Upper lobe of right lung (tissue), 1 donor: ENCODE data around the gene STYK1. TPM values are rescaled to one million over a fixed set of nuclear protein-coding genes. Genes with fewer than 3 reads are reported as not detected.

Source experiments
- ATAC-seq: fragments of 200-7000 bp; cut with Tn5 transposase; one replicate; pipeline ENCODE4 v1.9.1; 2020; ENCODE audit warnings: mild to moderate bottlenecking, moderate library complexity
- DNase-seq: peaks from one replicate; pipeline ENCODE4 v3.0.0-alpha.2; 2020
- H3K27ac ChIP-seq: fragments of 200-600 bp; one replicate; pipeline ENCODE4 v1.8.0; 2022
- H3K27me3 ChIP-seq: fragments of 200-600 bp; one replicate; pipeline ENCODE4 v1.8.0; 2022; ENCODE audit warnings: mild to moderate bottlenecking
- H3K36me3 ChIP-seq: fragments of 200-600 bp; one replicate; pipeline ENCODE4 v1.8.0; 2022
- H3K4me1 ChIP-seq: fragments of 200-600 bp; one replicate; pipeline ENCODE4 v1.8.0; 2022
- H3K4me3 ChIP-seq: fragments of 200-600 bp; one replicate; pipeline ENCODE4 v1.8.0; 2022; ENCODE audit warnings: mild to moderate bottlenecking
- H3K9me3 ChIP-seq: fragments of 200-600 bp; one replicate; pipeline ENCODE4 v1.8.0; 2022
- intact Hi-C: fragments of 100-400 bp; cut with DNase I; formaldehyde crosslinking; loops from one replicate; pipeline ENCODE4 v1.11.0; 2022
- total RNA-seq: library from RNA; stranded (reverse); fragmentation: NEBNext Ultra II Directional; extraction: Animal tissue kit (Norgen Biotek cat#: 25700); gene quantifications from one replicate; pipeline ENCODE4 v1.2.1, GENCODE V29; 2021
- TF ChIP-seq, protein P1 (sequence below): fragments of 200-600 bp; IDR thresholded peaks from one replicate; pipeline ENCODE4 v1.8.0; 2022; ENCODE audit warnings: antibody characterized with exemption
- donor health status: DM: no; HTN: yes; CAD: no; lungs with severe emphysema.

STYK1 gene
- total RNA-seq, 1 donor from 2014 or later, result 0.93 TPM

DNA sequence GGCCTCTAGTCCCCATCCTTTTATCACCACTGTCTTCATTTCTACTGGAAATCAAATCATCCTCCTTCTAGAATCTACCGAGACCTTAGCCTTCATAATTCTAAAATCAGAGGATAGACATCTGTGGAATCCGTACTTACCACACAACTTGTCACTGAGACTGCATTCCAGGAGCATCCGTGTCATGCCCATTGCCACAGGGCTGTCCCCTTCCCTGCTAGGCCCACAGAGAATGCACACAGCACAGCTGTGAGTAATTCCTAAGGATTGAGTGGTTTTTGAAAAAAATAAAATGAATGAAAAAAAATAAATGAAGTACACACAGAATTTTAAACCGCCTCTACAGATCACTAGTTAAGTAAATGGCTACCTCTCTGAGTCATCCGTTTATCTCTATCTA, 39.4 kb downstream of the STYK1 start:
- intact Hi-C loops, result no loop called here
- Histone ChIP-seq H3K4me3 (no peak overlapping the region), H3K36me3 (no peaks in the 10 kb centered on the region), H3K27me3 (no peaks in the 10 kb centered on the region), H3K9me3 (no peaks in the 10 kb centered on the region), H3K27ac (no peak overlapping the region), H3K4me1 (no peaks in the 10 kb centered on the region)
- DNase-seq (no peak), ATAC-seq (no peak)
- TF ChIP-seq, protein P1, sequence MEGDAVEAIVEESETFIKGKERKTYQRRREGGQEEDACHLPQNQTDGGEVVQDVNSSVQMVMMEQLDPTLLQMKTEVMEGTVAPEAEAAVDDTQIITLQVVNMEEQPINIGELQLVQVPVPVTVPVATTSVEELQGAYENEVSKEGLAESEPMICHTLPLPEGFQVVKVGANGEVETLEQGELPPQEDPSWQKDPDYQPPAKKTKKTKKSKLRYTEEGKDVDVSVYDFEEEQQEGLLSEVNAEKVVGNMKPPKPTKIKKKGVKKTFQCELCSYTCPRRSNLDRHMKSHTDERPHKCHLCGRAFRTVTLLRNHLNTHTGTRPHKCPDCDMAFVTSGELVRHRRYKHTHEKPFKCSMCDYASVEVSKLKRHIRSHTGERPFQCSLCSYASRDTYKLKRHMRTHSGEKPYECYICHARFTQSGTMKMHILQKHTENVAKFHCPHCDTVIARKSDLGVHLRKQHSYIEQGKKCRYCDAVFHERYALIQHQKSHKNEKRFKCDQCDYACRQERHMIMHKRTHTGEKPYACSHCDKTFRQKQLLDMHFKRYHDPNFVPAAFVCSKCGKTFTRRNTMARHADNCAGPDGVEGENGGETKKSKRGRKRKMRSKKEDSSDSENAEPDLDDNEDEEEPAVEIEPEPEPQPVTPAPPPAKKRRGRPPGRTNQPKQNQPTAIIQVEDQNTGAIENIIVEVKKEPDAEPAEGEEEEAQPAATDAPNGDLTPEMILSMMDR, result no peak

DNA sequence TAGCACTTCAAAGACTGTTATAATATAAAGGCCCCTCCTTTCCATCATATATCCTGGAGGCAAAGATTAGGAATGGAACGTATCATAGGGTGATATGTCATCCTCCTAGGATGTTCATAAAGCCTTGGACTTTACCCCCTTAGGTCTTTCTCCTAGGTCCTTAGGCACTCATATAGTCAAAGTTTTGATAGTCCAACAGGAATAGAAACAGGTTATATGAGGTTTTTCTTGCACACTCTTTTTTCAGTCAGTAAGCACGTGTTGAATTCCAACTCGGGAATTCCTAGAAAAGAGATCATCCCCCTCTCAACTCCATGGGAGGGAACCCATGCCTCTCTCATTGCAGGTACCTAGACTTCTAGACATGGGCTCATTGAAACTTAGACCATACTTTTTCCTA, 40.3 kb downstream of the STYK1 start:
- no peak overlapping the region for H3K4me3 ChIP-seq
- intact Hi-C loops, result no loop called here
- H3K9me3 ChIP-seq, result no peaks in the 10 kb centered on the region
- TF ChIP-seq, protein P1, result no peak
- H3K27ac ChIP-seq, result no peak overlapping the region
- no peak for DNase-seq
- no peaks in the 10 kb centered on the region for H3K36me3 ChIP-seq
- H3K27me3 ChIP-seq, result no peaks in the 10 kb centered on the region
- H3K4me1 ChIP-seq, result no peaks in the 10 kb centered on the region
- ATAC-seq, result no peak

DNA sequence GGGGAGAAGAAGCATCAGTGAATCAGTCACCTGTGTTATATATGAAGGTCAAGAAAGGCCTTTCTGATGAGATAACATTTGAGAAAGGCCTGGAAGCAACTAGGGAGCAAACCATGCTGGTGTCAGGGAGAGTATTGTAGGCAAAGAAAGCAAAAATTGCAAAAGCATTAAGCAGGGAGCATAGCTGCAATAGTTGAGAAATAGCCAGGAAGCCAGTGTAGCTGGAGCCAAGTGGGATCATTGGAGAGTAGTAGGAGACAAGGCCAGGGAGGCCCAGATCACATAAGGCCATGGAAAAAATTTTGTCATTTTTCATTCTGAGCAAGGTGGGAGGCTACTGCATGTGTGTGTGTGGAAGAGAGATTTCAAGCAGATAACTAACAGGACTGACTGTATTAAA, 41.6 kb downstream of the STYK1 start:
- Histone ChIP-seq H3K36me3 (no peaks in the 10 kb centered on the region), H3K4me1 (no peaks in the 10 kb centered on the region), H3K27me3 (no peaks in the 10 kb centered on the region), H3K27ac (no peak overlapping the region), H3K9me3 (no peaks in the 10 kb centered on the region), H3K4me3 (no peak overlapping the region)
- no peak for DNase-seq
- intact Hi-C loops, result no loop called here
- no peak for ATAC-seq
- TF ChIP-seq, protein P1, result no peak

DNA sequence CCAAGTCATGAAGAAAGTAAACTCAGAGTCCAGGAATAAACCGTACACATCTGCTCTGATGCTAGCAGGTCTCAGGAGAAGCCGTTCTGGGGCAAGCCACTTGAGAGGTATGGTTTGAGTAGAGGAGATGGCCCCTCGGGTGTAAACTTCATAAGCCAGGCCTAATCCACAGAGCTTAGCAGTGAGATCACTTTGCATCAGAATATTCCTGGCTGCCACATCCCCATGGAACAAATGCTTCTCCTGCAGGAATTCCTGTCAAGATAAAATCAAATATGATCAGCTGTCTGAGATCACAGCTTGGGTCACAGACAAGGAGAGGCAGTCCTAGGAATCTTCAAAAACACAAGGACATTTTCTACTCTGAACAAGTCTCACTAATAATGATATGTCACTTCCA, 49.2 kb downstream of the STYK1 start:
- DNase-seq (no peak), ATAC-seq (no peak)
- H3K27me3 ChIP-seq, result no peaks in the 10 kb centered on the region
- H3K4me1 ChIP-seq, result no peaks in the 10 kb centered on the region
- TF ChIP-seq, protein P1, result no peak
- intact Hi-C loops, result no loop called here
- no peak overlapping the region for H3K4me3 ChIP-seq
- no peaks in the 10 kb centered on the region for H3K9me3 ChIP-seq
- no peak overlapping the region for H3K27ac ChIP-seq
- no peaks in the 10 kb centered on the region for H3K36me3 ChIP-seq

DNA sequence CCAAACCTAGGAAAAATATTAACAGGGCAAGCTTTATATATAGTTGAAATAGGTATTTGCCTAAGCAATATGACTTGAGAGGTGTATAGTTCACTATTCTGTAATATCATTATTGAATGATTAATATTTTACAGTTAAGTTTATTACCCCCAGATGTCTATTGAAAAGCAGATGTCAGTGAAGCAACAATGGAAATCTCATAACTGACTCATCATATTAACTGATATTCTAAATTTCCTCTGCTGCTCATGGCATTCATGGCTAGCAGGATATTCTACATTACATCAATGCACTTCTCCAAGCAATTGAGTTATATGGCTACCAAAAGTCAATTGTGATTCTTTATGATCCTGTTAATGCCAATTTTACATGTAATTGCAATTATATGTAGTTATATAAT, 50.7 kb downstream of the STYK1 start:
- Histone ChIP-seq H3K27ac (no peak overlapping the region), H3K9me3 (no peaks in the 10 kb centered on the region), H3K4me3 (no peak overlapping the region), H3K4me1 (no peaks in the 10 kb centered on the region), H3K27me3 (no peaks in the 10 kb centered on the region), H3K36me3 (no peaks in the 10 kb centered on the region)
- no peak for ATAC-seq
- intact Hi-C loops, result no loop called here
- DNase-seq, result no peak
- TF ChIP-seq, protein P1, result no peak

DNA sequence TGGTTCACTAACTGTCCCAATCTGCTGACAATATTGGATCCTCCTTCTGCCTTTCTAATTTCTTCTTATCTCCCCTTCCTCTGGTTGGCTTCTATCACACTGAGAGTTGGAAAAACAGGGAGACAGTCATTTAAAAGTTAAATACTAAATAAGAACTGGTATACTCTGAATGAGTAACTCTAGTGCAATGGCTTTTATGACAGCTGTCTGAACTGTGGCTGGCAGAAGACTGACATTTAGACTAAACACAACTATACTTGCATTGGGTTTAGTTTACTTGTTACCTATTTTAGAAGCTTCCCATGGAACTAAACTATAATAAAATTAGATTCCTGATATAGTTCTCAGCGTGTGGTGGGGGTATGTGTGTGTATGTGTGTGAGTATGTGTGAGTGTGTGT, 52.6 kb downstream of the STYK1 start:
- intact Hi-C loops, result no loop called here
- Histone ChIP-seq H3K27me3 (no peaks in the 10 kb centered on the region), H3K27ac (no peak overlapping the region), H3K36me3 (no peaks in the 10 kb centered on the region), H3K4me3 (no peak overlapping the region), H3K4me1 (no peaks in the 10 kb centered on the region), H3K9me3 (no peaks in the 10 kb centered on the region)
- TF ChIP-seq, protein P1, result no peak
- DNase-seq, result no peak
- ATAC-seq, result no peak
